Coronary artery (tissue), 2 donors: ENCODE results near the gene FXYD3.

ENCODE experiments used
- DNase-seq: peaks from one replicate; pipeline ENCODE4 v3.0.0-alpha.2; 2017; ENCODE audit warnings: low spot score
- H3K27ac ChIP-seq, 2 donors: fragments of 200-600 bp; sonication (generic); one replicate each; pipeline ENCODE4 v1.5.1; 2016 to 2019
- H3K4me3 ChIP-seq: fragments of 200-600 bp; sonication (generic); 2 replicates; pipeline ENCODE4 v1.5.1; 2016; ENCODE audit warnings: mild to moderate bottlenecking, moderate library complexity
- TF ChIP-seq, protein P1 (sequence below): fragments of 200-600 bp; sonication (generic); IDR thresholded peaks from one replicate; pipeline ENCODE4 v1.5.1; 2019; ENCODE audit warnings: antibody characterized with exemption

FXYD3 gene

DNA sequence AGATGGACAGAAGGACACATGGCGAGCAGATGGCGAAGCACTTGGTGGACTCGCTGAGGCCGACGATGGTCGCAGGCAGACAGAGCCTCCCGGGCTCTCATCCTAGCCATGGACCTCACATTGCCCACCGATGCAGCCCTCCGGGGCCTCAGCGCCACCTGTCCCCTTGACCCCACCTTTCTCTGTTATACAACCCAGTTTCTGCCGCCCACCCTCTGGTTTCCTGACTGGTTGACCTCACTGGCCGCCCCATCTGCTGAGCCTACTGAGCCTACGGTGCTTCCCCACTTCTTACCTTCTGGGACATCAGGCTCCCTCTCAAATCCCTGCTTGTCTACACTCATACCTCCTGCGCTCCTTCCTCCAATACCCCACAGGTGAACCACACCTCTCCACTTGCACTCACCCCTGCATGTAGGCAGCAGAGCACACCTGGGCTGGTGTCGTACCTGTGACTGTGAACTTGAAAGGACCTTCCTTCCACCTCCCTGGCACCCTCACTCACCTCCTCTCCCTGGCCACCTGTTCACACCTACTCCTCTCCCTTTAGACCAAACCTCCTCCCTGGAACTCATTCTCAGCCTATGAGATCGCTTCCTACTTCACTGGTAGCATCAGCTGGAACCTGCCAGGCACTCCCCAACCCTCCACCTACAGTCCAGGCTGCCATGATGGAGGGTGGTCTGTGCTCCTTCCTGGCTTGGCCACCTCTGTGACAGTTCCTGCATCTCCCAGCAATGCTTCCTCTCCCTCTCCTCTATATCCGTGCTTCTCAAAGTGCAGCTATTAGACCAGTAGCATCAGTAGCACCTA, 38.0 kb upstream of the FXYD3 start:
- Histone ChIP-seq H3K4me3 (no peak overlapping the region), H3K27ac (no peak overlapping the region)
- DNase-seq = no peak
- TF ChIP-seq, protein P1, sequence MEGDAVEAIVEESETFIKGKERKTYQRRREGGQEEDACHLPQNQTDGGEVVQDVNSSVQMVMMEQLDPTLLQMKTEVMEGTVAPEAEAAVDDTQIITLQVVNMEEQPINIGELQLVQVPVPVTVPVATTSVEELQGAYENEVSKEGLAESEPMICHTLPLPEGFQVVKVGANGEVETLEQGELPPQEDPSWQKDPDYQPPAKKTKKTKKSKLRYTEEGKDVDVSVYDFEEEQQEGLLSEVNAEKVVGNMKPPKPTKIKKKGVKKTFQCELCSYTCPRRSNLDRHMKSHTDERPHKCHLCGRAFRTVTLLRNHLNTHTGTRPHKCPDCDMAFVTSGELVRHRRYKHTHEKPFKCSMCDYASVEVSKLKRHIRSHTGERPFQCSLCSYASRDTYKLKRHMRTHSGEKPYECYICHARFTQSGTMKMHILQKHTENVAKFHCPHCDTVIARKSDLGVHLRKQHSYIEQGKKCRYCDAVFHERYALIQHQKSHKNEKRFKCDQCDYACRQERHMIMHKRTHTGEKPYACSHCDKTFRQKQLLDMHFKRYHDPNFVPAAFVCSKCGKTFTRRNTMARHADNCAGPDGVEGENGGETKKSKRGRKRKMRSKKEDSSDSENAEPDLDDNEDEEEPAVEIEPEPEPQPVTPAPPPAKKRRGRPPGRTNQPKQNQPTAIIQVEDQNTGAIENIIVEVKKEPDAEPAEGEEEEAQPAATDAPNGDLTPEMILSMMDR = no peak

- TF ChIP-seq, protein P1 = no peak
Observed at GRCh38 chr19:35079826-35080225, 35.8 kb upstream of the FXYD3 start.

DNA sequence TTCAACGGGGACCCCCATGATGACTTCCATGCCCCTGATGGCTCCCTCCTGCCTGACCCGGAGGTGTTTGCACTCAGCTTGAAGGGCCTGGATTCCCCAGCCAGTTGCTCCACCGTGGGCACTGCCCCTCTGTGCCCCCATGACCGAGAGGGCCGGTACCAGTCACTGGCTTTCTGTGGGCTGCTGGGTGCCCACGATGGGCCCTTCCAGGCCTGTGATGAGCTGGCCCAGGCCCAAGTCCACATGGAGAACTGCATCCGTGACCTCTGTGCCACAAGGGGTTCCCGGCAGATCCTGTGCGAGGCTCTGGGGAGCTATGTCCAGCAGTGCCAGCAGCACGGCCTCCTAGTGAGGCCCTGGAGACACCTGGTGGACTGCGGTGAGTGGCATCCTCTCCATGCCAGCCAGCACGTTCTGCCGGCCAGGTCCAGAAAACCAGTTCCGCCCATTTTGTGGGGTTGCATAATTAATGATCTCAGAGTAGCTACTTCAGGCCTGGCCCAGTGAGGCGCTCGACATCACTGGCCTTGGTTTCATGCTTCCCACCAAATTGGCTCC, 34.9 kb upstream of the FXYD3 start:
- DNase-seq = no peak
- no peak overlapping the region for H3K27ac ChIP-seq

More at GRCh38 chr19:35079826-35080225, 35.8 kb upstream of the FXYD3 start:
- no peak overlapping the region for H3K27ac ChIP-seq
- no peak overlapping the region for H3K4me3 ChIP-seq
- DNase-seq = no peak

DNA sequence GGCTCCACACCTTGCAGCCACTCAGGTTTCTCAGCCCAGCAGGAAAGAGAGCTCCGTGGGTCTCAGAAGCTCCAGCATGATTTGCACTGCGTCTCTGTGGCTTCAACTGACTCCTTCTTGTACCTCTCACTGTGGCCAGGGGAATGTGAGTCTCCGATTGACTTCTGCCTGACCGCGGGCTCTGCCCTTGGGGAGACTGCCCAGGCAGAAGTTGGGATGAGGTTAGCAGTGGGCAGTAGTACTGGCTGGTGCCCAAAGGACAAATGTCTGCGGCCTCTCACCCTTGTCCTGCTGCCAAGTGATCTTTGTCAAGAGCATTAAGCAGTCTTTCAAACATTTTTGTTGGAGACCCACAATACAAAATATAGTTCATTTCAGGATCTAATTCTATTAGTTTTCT, 34.4 kb upstream of the FXYD3 start:
- Histone ChIP-seq H3K4me3 (no peak overlapping the region), H3K27ac (no peak overlapping the region)
- no peak for DNase-seq
- TF ChIP-seq, protein P1 = no peak

More for the DNA sequence above, 34.9 kb upstream of the FXYD3 start:
- H3K4me3 ChIP-seq = no peak overlapping the region
- TF ChIP-seq, protein P1 = no peak

DNA sequence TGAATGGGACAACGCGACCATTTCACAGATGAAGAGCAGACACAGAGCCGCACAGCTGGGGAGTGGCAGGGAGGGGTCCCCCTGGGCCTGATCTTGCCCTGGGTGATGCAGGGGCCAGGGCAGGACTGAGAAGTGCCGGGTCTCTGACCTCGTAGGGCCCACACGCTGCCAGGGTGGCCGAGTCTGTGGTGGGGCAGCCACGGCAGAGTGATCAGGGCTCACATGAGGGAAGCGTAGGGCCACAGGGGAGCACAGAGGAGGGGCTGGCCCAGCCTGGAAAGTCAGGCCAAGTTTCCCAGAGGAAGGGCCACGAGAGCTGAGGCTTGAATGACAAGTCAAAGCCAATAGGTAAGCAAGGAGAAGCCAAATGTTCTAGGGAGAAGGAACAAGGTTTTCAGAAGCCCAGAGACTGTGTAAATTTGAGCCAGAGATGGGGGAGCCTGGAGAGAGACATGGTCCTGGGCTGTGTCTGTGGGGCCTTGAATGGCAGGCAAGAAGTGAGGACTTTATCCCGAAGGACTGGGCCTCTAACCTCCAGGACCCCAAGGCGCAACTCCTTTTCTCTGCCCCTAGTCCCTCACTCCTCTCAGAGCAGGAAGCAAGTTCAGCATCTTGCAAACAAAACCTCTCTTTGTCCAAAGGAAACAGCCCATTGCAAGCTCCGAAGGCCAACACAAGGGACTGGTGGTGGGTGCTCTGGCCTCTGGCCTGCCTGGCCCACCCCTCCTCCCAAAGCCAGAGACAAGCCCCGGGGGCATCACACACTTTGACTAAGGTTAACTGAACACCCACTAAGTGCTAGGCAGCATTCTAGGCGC, 31.7 kb upstream of the FXYD3 start:
- no peak overlapping the region for H3K27ac ChIP-seq
- H3K4me3 ChIP-seq = no peak overlapping the region
- TF ChIP-seq, protein P1 = no peak
- DNase-seq = no peak

DNA sequence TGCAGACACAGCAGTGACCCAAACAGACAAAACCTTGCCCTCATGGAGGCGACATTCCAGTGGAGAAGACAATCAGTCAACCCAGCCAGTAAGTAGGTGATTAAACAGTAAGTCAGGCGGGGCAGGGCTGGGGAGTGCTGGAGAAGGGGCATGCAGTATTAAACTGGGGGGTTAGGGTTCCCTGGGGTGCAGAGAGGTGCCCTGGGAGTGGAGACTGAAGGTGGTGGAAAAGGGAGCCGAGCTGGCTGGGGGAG, 31.2 kb upstream of the FXYD3 start:
- DNase-seq = no peak
- Histone ChIP-seq H3K4me3 (no peak overlapping the region), H3K27ac (no peak overlapping the region)
- TF ChIP-seq, protein P1 = no peak
